Stomach smooth muscle (tissue), 2 donors: Measurements from ENCODE around the gene BEST3.
"Not testable (repeated sequence)": the region's sequence is repeated elsewhere in the genome, so short reads cannot be mapped to it uniquely, and the experiment has no call there.

Experiments used
- H3K27ac ChIP-seq: one replicate; pipeline ENCODE4 v1.7.0; 2013; ENCODE audit warnings: mild to moderate bottlenecking, low read length, inconsistent platforms
- H3K27me3 ChIP-seq, 2 donors: one replicate each; pipeline ENCODE4 v1.7.0; 2013; ENCODE audit warnings: low read length in 2 of 2; ENCODE audit not compliant: insufficient read depth in 2 of 2, control insufficient read depth in 1 of 2
- H3K36me3 ChIP-seq, 2 donors: one replicate each; pipeline ENCODE4 v1.7.0; 2013; ENCODE audit warnings: low read length in 2 of 2; ENCODE audit not compliant: control insufficient read depth in 2 of 2, insufficient read depth in 2 of 2
- H3K4me1 ChIP-seq: one replicate; pipeline ENCODE4 v1.7.0; 2013; ENCODE audit warnings: low read length; ENCODE audit not compliant: control insufficient read depth, insufficient read depth
- H3K4me3 ChIP-seq, 2 donors: one replicate each; pipeline ENCODE4 v1.7.0; 2013; ENCODE audit warnings: low read length in 2 of 2
- H3K9ac ChIP-seq, 2 donors: one replicate each; pipeline ENCODE4 v1.7.0; 2013; ENCODE audit warnings: low read length in 2 of 2, mild to moderate bottlenecking in 1 of 2
- H3K9me3 ChIP-seq, 2 donors: one replicate each; pipeline ENCODE4 v1.7.0; 2013; ENCODE audit warnings: low read length in 2 of 2; ENCODE audit not compliant: control insufficient read depth in 2 of 2
- donor health status: healthy.
- donor health status: Pancreatic carcinoma.

BEST3 gene

DNA sequence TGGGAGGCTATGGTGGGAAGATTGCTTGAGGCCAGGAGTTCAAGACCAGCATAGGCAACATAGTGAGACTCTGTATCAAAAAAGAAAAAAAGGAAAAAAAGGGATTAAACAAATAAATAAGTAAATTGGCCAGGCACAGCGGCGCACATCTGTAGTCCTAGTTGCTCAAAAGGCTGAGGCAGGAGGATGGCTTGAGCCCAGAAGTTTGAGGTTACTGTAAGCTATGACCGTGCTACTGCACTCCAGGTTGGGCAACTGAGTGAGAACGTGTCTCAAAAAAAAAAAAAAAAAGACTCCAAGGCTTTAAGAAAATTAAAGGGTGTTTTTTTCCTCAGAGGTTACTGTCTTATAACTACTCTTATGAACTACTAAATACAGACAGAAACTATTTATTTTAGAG is 11.7 kb downstream of the BEST3 start:
- H3K4me1 ChIP-seq, result no peaks in the 10 kb centered on the region

DNA sequence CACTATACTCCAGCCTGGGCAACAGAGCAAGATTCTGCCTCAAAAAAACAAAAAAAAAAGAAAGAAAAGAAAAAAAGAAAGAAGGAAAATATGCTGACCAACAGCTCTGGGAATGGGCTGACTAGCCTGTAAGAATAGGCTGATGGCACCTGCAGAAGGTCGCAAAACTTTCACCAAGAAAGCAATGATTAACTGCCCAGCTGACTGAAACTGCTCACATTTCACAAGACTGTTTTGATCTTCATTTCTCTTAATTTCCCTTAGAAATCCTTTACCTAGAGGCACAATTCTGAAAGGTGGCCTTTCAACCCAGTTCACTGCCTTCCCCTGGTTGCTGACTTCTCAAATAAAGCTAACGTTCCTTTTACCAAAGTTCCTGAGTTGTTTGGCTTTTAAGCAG is 12.4 kb downstream of the BEST3 start:
- no peaks in the 10 kb centered on the region for H3K9me3 ChIP-seq
- H3K36me3 ChIP-seq, result no peaks in the 10 kb centered on the region
- H3K27ac ChIP-seq, result no peak overlapping the region
- no peak overlapping the region for H3K9ac ChIP-seq
- H3K4me1 ChIP-seq, result no peaks in the 10 kb centered on the region
- H3K27me3 ChIP-seq, result no peaks in the 10 kb centered on the region
- H3K4me3 ChIP-seq, result no peak overlapping the region

More for the DNA sequence above, 11.7 kb downstream of the BEST3 start:
- Histone ChIP-seq H3K9ac (no peak overlapping the region), H3K27ac (no peak overlapping the region), H3K36me3 (no peaks in the 10 kb centered on the region), H3K27me3 (no peaks in the 10 kb centered on the region), H3K9me3 (no peaks in the 10 kb centered on the region), H3K4me3 (no peak overlapping the region)

DNA sequence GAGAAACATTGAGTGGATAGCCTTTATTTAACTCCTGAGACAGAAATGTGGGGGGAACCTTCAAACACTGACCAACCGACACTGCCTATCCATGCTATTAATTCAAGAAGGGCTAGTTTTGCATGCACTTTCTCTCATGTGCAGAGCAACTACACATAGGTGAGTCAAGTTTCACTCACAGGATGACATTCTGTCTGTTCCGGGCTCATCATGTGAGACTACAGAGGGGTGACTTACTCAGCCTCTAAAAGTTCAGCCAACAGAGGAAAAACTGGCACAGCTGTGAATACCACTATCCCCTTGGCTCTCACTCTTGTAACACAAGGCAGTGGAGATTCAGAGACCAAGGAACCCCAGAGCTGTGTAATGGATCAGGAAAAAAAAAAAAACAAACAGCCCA is 13.3 kb downstream of the BEST3 start:
- no peaks in the 10 kb centered on the region for H3K4me1 ChIP-seq
- H3K27ac ChIP-seq, result no peak overlapping the region
- H3K4me3 ChIP-seq, result no peak overlapping the region
- no peaks in the 10 kb centered on the region for H3K9me3 ChIP-seq
- H3K9ac ChIP-seq, result no peak overlapping the region
- no peaks in the 10 kb centered on the region for H3K27me3 ChIP-seq
- no peaks in the 10 kb centered on the region for H3K36me3 ChIP-seq

DNA sequence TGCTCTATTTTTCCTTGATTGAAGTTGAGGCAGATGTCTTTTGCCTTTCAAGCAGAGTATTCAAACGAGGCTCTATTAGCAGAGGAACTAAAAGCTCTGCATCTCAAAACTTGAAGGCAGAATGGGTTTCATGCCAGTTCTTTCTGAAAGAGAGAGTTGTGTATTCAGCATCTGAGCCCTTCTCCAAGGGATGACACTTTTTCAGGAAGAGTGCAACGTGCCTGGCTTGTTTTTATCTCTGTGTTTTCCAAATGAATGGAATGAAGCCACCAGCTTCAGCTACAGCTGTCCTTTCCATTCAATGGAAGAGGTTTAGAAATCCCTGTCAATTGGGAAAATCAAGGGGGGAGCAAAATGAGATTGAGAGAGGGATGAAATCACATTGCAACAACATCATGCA is 14.6 kb downstream of the BEST3 start:
- no peaks in the 10 kb centered on the region for H3K36me3 ChIP-seq
- no peak overlapping the region for H3K4me3 ChIP-seq
- H3K27me3 ChIP-seq, result no peaks in the 10 kb centered on the region
- H3K9me3 ChIP-seq, result no peaks in the 10 kb centered on the region
- no peak overlapping the region for H3K27ac ChIP-seq
- H3K4me1 ChIP-seq, result no peaks in the 10 kb centered on the region
- no peak overlapping the region for H3K9ac ChIP-seq

DNA sequence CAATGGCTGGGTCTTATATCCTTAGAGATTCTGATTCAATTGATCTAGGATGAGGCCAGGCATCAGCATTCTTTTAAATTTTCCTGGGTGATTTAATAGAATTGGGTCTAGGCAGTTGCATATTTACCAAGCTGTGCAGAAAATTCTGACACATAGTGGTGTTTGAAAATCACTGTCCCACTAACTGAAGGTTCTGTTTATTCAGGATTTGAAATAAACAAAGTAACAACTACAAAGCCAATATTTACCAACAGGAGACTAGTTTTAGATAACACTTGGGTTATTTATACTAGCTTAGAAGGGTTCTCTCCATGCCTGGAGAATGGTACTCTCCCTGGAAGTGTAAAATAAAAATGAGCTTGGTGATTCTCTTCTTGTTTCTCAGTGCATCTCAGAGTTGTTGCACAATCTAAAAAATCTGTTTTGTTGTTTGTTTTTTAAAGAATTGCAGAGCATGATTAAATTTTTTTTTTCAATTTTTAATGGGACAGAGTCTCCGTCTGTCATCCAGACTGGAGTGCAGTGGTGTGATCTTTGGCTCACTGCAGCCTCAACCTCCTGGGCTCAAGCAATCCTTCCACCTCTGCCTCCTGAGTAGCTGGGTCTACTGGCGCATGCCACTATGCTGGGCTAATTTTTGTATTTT is 16.9 kb downstream of the BEST3 start:
- Histone ChIP-seq H3K9me3 (no peaks in the 10 kb centered on the region), H3K4me1 (no peaks in the 10 kb centered on the region), H3K27ac (no peak overlapping the region), H3K4me3 (no peak overlapping the region), H3K27me3 (no peaks in the 10 kb centered on the region), H3K9ac (no peak overlapping the region), H3K36me3 (no peaks in the 10 kb centered on the region)

DNA sequence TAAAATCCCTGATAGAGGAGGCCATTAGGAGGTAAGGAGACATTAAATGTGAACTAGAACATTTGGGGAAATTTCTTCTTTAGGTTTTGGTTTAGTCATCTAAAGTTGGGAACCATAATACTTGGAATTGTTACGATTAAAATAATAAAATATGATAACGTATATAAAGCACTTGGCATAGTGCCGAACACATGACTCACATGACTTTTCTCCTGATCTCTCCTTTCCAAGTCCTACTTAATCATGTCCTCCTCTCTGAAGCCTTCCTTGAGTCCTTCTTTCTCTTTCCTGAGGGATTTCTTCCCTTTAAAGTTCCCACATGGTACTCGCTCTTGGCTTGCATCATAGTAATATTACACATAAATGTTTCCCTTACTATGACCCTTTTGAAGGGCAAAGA is 20.0 kb downstream of the BEST3 start:
- H3K27ac ChIP-seq, result no peak overlapping the region
- H3K4me1 ChIP-seq, result no peaks in the 10 kb centered on the region
- H3K27me3 ChIP-seq, result no peaks in the 10 kb centered on the region
- no peak overlapping the region for H3K4me3 ChIP-seq
- no peaks in the 10 kb centered on the region for H3K9me3 ChIP-seq
- no peak overlapping the region for H3K9ac ChIP-seq
- no peaks in the 10 kb centered on the region for H3K36me3 ChIP-seq

DNA sequence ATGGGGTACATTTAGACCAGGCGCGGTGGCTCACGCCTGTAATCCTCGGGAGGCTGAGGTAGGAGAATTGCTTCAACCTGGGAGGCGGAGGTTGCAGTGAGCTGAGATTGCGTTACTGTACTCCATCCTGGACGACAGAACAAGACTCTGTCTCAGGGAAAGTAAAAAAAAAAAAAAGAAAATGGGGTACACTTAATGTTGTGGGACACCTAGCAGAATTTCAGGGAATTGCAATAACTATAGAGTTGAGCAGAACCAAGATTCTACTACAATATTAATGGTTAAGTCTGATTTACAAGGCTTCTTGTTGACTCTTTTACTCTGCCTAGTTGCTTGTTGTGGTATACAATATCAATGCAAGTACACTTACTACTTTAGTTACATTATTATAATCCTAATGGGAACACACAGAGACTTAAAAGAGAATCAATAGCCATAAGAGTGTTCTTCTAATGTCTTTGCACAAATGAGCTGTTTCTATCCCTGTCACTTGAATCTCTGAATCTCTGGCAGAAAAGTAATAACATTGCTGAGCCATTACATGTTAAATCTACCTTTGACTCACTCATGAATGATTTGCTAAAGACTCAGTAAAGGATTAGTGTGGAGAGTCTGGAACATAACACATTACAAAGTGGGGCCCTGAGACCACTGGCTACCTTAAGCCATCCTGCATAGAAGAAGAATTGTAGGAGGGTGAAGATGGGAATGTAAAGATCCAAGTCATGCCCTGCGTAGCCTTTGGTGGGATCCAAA is 22.7 kb downstream of the BEST3 start:
- Histone ChIP-seq H3K27me3 (no peaks in the 10 kb centered on the region), H3K36me3 (no peaks in the 10 kb centered on the region), H3K9ac (no peak overlapping the region)

DNA sequence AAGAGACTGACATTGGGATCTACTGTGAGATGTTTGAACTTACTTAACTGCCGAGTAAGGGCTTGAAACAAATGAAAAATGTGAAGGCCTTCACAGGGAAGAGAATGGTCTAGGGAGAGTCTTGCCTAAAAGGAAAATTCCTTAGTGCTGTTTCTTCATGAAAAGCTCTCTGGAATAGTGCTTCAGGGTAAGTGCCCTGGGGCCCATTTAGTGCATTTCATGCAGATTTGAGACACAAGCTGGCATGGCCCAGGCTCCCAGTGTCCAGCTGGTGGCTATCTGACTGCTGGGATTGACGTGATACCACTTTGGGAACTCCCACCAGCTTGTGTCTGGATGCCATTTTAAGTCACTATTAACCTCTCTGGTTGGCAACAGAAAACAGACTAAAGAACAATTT is 26.9 kb downstream of the BEST3 start:
- Histone ChIP-seq H3K36me3 (no peaks in the 10 kb centered on the region), H3K9ac (no peak overlapping the region), H3K4me3 (no peak overlapping the region), H3K4me1 (no peaks in the 10 kb centered on the region), H3K27me3 (no peaks in the 10 kb centered on the region), H3K27ac (no peak overlapping the region), H3K9me3 (no peaks in the 10 kb centered on the region)

More for the DNA sequence above, 22.7 kb downstream of the BEST3 start:
- Histone ChIP-seq H3K9me3 (no peaks in the 10 kb centered on the region), H3K4me3 (no peak overlapping the region), H3K4me1 (no peaks in the 10 kb centered on the region), H3K27ac (no peak overlapping the region)

DNA sequence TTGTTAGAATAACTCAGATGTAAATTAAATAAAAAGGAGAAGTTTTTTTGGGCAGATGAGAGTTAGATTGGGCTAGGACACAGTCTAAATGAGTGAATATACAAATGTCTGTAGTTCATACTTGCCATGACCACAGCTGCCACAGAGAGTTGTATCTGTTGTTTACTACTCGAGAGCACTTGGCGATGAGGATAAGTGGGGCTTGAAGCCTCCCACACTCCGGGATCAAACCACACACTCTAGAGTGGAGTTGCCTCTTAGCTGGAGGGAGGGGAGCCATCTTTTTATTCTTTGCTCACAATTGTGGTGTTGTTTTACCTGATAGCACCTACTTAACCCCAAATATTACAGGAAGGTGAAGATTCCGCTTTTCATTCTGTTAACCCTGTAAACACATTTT is 27.5 kb downstream of the BEST3 start:
- H3K9ac ChIP-seq, result no peak overlapping the region

DNA sequence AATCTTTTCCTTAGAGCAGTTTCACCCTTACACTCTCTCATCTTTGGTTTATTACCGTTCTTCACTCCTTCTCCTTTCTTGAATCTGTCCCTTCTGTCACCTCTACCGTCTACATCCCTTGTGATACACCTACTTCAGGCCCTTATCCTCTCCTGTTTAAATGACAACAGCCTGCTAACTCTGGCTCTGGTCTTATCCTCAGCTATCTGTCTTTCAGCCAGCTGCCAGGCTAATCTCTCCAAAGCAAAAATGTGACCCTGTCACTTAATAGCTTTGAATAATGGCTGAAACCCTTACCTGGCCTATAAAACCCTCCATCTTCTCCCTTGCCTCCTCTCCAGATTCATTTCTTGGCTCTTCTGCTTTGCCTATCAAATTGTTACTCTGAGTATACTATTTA is 32.3 kb downstream of the BEST3 start:
- no peaks in the 10 kb centered on the region for H3K9me3 ChIP-seq
- no peak overlapping the region for H3K4me3 ChIP-seq
- no peak overlapping the region for H3K27ac ChIP-seq
- no peak overlapping the region for H3K9ac ChIP-seq
- no peaks in the 10 kb centered on the region for H3K27me3 ChIP-seq
- H3K36me3 ChIP-seq, result no peaks in the 10 kb centered on the region
- no peaks in the 10 kb centered on the region for H3K4me1 ChIP-seq

More for the DNA sequence above, 27.5 kb downstream of the BEST3 start:
- Histone ChIP-seq H3K4me3 (no peak overlapping the region), H3K36me3 (no peaks in the 10 kb centered on the region), H3K27ac (no peak overlapping the region), H3K4me1 (no peaks in the 10 kb centered on the region), H3K9me3 (no peaks in the 10 kb centered on the region), H3K27me3 (no peaks in the 10 kb centered on the region)

DNA sequence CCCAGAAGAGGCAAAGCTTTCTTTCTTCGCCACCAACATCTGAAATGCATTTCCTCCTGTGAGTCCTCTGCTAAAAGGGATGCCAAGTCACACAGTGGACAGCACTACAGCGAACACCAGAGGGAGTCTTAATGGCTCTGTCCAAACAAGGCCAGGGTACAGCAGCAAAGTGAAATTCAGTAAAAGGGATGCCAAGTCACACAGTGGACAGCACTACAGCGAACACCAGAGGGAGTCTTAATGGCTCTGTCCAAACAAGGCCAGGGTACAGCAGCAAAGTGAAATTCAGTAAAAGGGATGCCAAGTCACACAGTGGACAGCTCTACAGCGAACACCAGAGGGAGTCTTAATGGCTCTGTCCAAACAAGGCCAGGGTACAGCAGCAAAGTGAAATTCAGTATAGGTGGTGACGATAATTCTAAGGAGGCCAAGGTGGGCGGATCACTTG is 34.1 kb downstream of the BEST3 start:
- H3K9me3 ChIP-seq, H3K4me3 ChIP-seq, H3K36me3 ChIP-seq, H3K4me1 ChIP-seq, H3K27ac ChIP-seq, H3K27me3 ChIP-seq, H3K9ac ChIP-seq: not testable (repeated sequence)
